COR-L47 (cell line): ENCODE measurements around the gene AGGF1.
"Not testable (repeated sequence)": the region's sequence is repeated elsewhere in the genome, so short reads cannot be mapped to it uniquely, and the experiment has no call there.

ENCODE experiments used
- DNase-seq: peaks from one replicate; lab custom pipeline; 2025; lab: John Stamatoyannopoulos, UW

Gene AGGF1

DNA sequence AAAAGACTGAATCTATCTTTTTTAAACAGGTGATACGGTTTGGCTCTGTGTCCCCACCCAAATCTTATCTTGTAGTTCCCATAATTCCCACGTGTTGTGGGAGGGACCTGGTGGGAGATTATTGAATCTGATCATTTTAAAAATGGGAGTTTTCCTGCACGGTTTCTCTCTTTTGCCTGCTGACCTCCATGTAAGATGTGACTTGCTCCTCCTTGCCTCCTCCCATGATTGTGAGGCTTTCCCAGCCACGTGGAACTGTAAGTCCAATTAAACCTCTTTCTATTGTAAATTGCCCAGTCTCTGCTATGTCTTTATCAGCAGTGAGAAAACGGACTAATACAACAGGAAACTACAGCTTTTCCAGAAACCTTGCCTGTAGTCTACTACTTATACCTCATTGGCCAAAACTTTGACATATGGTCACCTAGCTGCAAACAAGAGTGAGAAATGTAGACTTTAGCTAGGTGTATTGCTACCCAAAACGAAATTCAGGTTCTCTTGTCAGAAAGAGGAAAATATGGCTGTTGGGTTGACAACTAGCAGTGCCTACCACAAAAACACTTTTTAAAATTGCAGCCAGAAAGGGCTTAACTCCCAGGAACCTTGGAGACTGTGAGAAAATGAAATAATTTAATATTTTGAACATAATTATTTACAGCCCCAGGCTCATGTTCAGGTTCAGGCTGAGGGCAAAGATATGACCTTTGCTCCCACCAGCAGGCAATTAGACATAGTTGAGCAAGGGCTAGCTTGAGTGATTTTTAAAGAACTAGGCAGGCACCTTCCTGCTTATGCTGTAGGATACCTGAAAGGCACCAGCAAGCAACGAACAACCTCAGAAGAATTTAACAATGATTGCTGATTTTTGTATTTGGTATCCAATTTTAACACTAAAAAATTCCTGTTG, 7.4 kb upstream of the AGGF1 start:
- no peak for DNase-seq

GRCh38 chr5:77024490-77024889, 5.7 kb upstream of the AGGF1 start:
- no peak for DNase-seq

- DNase-seq, result no peak
Measured at GRCh38 chr5:77028631-77029375, 1.4 kb upstream of the AGGF1 start.

DNA sequence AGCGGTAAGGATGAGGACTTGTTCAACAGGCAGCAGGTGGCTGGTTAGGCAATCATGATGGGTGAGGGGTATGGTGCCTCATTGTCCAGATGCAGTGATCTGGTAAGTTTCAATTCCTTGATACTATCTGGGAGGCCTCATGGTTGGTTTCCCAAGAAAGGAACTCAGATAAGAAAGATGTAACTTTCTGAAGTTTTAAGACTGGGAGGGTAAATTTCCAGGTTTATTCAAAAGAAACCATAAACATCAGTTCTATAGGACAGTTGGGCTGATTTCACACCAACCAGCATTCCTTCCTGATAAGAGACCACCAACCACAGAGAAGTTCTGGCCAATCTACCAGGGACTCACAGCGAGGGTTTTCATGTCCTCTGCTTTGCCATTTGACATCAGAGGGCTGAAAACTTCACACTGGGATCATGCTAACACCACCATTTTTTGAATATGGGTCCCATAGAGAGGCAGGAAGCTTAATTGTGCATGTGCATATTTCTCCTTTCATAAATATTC, 773 bp upstream of the AGGF1 start:
- no peak for DNase-seq

GRCh38 chr5:77031891-77032290, 1.7 kb downstream of the AGGF1 start:
- DNase-seq, result no peak

DNA sequence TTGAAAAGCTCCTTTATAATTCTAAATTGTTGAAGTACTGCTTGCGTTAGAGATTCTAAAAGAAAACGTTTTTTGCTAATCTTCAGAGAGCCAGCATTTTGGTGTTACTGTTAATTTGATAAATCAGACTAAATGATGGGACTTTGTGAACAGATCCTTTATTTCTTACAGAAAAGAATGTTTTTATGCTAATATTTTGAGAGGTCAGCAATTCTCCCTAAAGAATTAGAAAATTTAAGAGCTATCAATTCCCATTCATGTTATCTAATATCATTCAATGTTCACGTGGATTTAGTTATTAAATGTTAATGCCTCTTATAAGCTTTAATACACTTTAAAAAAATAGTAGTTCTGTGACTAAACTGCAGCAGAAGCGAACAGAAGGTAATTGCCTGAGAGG, 2.4 kb downstream of the AGGF1 start:
- DNase-seq, result no peak

DNA sequence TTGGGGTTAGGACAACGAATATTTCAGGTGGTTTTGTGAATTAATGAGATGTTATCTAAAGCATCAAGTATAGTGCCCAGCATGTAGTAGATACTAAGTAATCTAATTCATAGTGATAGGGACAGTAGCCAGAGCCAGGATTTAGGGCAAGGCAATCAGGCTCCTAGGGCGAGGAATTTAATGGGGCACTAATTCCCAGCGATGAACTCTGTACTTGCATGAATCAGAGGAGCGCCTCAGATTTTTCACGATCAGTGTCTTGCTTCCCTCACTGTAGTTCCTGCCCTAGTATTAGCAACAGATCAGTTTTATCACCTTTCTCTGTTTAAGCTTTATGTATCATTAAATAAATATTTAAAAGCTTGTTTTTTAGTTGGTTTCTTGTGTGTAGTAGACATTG, 3.1 kb downstream of the AGGF1 start:
- DNase-seq, result no peak

DNA sequence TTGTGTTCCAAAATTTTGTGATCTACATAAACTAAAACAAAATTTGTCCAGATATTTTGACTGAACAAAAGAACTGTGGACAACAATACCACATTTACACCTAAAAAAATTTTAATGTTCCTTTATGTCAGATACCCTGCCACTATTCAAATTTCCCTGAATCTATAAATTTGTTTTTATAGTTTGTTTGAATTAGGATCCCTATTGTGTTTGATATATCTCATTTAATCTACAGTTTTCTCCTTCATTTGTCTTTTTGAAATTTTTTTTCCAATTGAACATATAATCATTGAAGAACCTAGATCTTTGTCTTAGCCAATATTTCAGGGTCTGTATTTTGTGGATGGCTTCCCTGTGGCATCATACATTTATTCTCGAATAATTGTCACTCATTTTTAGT, 5.7 kb downstream of the AGGF1 start:
- DNase-seq, result no peak

DNA sequence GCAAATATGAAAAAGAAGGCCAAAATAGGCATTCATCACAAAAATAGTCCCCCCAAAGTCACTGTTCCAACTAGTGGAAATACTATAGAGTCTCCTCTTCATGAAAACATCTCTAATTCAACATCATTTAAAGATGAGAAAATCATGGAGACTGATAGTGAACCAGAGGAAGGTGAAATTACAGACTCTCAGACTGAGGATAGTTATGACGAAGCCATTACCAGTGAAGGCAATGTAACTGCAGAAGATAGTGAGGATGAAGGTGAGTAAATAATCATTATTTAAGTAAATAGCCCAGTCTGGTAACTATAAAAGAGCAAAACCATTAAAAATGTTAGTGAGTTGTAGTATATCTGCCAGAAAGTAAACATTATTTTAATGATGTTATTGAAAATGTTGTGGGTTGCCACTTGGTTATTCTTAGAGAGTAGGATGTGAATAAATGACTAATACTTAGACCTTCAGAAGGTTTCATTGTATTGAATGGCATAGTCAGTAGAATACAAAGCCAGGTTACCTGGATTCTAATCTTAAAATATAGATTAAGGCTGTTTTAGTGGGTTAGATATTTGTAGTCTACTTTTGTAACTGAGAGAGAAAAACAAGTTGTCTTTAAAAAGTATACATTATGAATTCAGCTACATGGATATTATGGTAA, 16.3 kb downstream of the AGGF1 start:
- no peak for DNase-seq

GRCh38 chr5:77064040-77064439, 33.8 kb downstream of the AGGF1 start:
- peak; percentile 10 for DNase-seq

GRCh38 chr5:77065256-77065655, 35.1 kb downstream of the AGGF1 start:
- no peak for DNase-seq

DNA sequence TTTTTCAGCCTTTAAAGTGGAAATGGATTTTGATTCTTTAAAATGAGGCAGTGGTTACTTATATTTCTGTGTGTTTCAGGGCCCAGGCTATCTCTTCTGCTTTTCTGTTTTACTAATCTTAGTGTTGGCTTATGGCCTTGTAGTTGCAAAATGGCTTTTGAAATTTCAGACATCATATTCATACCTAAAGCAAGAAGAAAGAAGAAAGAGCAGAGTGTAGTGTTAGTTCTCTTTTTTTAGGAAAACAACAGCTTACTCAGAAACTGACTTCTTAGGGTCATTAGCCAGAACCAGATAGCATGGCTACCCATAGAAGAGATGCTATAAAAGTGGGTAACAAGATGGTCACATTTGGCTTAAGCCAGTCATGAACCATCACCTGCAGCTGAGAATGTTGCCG, 36.0 kb downstream of the AGGF1 start:
- no peak for DNase-seq

DNA sequence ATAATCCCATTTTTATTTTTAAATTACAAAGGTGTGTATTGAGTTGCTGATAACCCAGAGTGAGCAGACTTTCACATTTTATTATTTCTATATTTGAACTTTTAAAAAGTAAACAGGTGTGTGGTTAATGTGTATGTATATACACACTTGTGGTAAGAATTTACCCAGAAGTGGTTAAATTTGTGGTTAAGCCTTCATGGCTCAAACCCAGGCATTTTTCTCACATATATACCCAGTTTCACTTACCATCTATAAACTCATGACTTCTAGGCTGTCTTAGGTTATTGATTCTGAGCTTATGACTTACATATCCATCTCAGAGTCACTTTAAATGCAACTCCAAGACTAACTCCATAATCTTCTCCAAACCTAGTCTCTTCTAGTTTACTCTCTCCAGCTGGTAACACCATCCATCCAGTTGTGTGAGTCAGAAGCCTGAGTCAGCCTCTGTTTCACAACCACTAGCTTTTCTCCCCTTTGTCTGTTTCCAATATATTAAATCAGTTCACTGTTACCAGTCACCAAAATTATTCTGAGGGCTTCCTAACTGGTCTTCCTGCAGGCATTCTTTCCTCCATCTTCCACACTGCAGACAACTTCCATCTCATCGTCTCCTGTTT, 36.7 kb downstream of the AGGF1 start:
- no peak for DNase-seq

GRCh38 chr5:77073667-77074066, 43.5 kb downstream of the AGGF1 start:
- no peak for DNase-seq

GRCh38 chr5:77074745-77075144, 44.5 kb downstream of the AGGF1 start:
- DNase-seq, result no peak

GRCh38 chr5:77076961-77077828, 47.0 kb downstream of the AGGF1 start:
- DNase-seq, result peak; percentile 50

DNA sequence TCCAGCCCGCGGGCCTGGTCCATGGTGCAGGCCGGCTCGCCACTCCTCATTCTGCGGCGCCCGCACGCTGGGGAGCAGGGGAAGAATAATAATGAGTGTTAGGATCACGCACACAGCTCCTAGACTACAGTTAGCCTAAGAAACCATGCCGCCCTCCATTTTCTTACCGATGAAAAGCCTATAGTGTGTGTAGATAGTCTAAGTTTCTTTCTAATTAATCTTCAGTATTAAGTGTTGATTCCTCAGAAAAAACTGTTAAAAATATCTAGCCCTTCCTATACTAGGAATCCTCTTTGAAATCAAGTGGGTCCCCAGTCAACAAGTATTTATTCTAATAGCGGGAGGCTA, 47.6 kb downstream of the AGGF1 start:
- no peak for DNase-seq

GRCh38 chr5:77080479-77080878, 50.3 kb downstream of the AGGF1 start:
- not testable (repeated sequence) for DNase-seq

- DNase-seq, result no peak
Measured at GRCh38 chr5:77080905-77081304, 50.7 kb downstream of the AGGF1 start.

- no peak for DNase-seq
Measured at GRCh38 chr5:77082280-77082679, 52.1 kb downstream of the AGGF1 start.

GRCh38 chr5:77083088-77083487, 52.9 kb downstream of the AGGF1 start:
- DNase-seq, result no peak
